ENCODE data around the gene SALL3. TPM values are rescaled to one million over a fixed set of nuclear protein-coding genes. Genes with fewer than 3 reads are reported as not detected.

SALL3 gene
- total RNA-seq, 4 donors from 2014 or later = 0.16 TPM; not detected in 3

DNA sequence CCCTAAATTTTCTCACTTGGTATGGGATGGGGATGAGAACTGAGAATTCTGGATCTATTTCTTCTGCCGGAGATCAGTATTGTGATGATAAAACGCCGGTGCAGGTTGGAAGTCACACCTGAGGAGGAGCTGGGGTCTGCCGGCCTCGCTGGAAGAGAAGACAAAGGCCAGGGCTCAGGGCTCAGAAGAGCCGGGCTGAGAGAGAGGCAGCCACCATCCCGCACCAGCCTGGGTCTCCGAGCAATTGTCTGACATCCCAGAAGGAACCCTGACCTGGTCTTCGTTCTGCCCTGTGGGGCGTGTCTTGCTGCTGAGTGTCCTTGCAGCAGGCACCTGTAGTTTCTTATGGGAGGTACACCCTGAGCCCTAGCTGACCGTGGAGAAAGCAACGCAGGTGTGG, 31.4 kb upstream of the SALL3 start:
- H3K4me1 ChIP-seq = no peaks in the 10 kb centered on the region
- no peaks in the 10 kb centered on the region for H3K27me3 ChIP-seq
- TF ChIP-seq EP300 (IDR thresholded peaks at IDR 0.05; ENCODE audit: low read depth) (no peak), POLR2A (IDR thresholded peaks at IDR 0.05) (no peak), POLR2AphosphoS5 (IDR thresholded peaks at IDR 0.05) (no peak)
- TF ChIP-seq, protein P1, sequence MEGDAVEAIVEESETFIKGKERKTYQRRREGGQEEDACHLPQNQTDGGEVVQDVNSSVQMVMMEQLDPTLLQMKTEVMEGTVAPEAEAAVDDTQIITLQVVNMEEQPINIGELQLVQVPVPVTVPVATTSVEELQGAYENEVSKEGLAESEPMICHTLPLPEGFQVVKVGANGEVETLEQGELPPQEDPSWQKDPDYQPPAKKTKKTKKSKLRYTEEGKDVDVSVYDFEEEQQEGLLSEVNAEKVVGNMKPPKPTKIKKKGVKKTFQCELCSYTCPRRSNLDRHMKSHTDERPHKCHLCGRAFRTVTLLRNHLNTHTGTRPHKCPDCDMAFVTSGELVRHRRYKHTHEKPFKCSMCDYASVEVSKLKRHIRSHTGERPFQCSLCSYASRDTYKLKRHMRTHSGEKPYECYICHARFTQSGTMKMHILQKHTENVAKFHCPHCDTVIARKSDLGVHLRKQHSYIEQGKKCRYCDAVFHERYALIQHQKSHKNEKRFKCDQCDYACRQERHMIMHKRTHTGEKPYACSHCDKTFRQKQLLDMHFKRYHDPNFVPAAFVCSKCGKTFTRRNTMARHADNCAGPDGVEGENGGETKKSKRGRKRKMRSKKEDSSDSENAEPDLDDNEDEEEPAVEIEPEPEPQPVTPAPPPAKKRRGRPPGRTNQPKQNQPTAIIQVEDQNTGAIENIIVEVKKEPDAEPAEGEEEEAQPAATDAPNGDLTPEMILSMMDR (IDR thresholded peaks at IDR 0.05) = no peak
- in situ Hi-C loops (cut with MboI; ENCODE audit: low pct_ligation_motif_present in 1 of 4, low pct_unique_long_range_greater_than_20kb in 1 of 4, low sequenced_read_pairs in 3 of 4) (no loop called here), intact Hi-C loops (cut with DNase I; ENCODE audit: low total_unique reads) (no loop called here)
- H3K36me3 ChIP-seq = no peaks in the 10 kb centered on the region
- no peak for DNase-seq
- H3K27ac ChIP-seq = no peak overlapping the region
- no peak overlapping the region for H3K4me3 ChIP-seq
- WGBS, 2 donors (ENCODE audit: low coverage in 1 of 2) = 50 to 62% methylated on average over 2 to 12 of the region's 12 CpGs
- H3K9me3 ChIP-seq = no peaks in the 10 kb centered on the region

DNA sequence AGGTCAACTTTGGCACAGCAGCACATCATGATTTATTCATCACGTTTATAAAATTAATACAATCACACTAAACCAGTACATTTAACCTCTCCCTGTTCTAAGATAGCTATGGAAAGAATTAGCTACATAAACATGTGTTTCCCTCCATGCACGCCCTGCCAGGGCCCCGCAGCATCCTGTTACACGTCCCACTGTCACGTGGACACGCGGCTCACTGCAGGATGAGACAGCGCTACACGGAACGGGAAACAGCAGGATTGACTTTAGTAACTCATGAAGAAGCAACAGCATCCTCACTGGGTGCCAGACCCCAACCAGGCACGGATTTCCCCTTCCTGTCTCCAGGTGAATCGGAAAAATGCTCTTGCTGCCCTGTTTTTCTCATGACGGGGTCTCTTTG, 30.9 kb upstream of the SALL3 start:
- Histone ChIP-seq H3K27me3 (no peaks in the 10 kb centered on the region), H3K36me3 (no peaks in the 10 kb centered on the region), H3K27ac (no peak overlapping the region), H3K9me3 (no peaks in the 10 kb centered on the region), H3K4me3 (no peak overlapping the region), H3K4me1 (no peaks in the 10 kb centered on the region)
- 55 to 78% methylated on average over 2 to 13 of the region's 13 CpGs for WGBS, 2 donors (ENCODE audit: low coverage in 1 of 2)
- intact Hi-C loops (cut with DNase I; ENCODE audit: low total_unique reads) (no loop called here), in situ Hi-C loops (cut with MboI; ENCODE audit: low pct_ligation_motif_present in 1 of 4, low pct_unique_long_range_greater_than_20kb in 1 of 4, low sequenced_read_pairs in 3 of 4) (no loop called here)
- TF ChIP-seq POLR2AphosphoS5 (IDR thresholded peaks at IDR 0.05) (no peak), POLR2A (IDR thresholded peaks at IDR 0.05) (no peak), EP300 (IDR thresholded peaks at IDR 0.05; ENCODE audit: low read depth) (no peak)
- TF ChIP-seq, protein P1 (IDR thresholded peaks at IDR 0.05) = no peak
- no peak for DNase-seq

DNA sequence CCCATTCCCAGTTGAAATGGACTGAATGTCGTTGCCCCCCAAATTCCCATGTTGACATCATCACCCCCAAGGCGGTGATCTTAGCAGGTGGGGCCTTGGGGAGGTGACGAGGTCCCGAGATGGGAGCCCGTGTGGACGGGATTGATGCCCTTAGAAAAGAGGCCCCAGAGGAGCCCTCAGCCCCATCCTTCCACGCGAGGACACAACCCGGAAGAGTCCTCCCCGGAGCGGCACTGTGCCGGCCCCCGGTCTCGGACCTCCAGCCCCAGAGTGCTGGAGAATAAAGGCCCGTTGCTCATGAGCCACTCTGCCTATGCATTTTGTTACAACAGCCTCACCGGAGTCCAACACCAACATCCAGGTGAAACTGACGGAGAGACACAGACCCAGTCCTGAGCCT, 30.4 kb upstream of the SALL3 start:
- Histone ChIP-seq H3K36me3 (no peaks in the 10 kb centered on the region), H3K27me3 (no peaks in the 10 kb centered on the region), H3K4me1 (no peaks in the 10 kb centered on the region), H3K27ac (no peak overlapping the region), H3K9me3 (no peaks in the 10 kb centered on the region), H3K4me3 (no peak overlapping the region)
- DNase-seq = no peak
- in situ Hi-C loops (cut with MboI; ENCODE audit: low pct_ligation_motif_present in 1 of 4, low pct_unique_long_range_greater_than_20kb in 1 of 4, low sequenced_read_pairs in 3 of 4) = no loop called here
- intact Hi-C loops (cut with DNase I; ENCODE audit: low total_unique reads) = no loop called here
- TF ChIP-seq POLR2A (IDR thresholded peaks at IDR 0.05) (no peak), POLR2AphosphoS5 (IDR thresholded peaks at IDR 0.05) (no peak), EP300 (IDR thresholded peaks at IDR 0.05; ENCODE audit: low read depth) (no peak)
- TF ChIP-seq, protein P1 (IDR thresholded peaks at IDR 0.05) = no peak
- WGBS, 2 donors (ENCODE audit: low coverage in 1 of 2) = 90% methylated on average over 17 of the region's 17 CpGs; no CpG with 5 or more reads in 1 of the 2 donors

DNA sequence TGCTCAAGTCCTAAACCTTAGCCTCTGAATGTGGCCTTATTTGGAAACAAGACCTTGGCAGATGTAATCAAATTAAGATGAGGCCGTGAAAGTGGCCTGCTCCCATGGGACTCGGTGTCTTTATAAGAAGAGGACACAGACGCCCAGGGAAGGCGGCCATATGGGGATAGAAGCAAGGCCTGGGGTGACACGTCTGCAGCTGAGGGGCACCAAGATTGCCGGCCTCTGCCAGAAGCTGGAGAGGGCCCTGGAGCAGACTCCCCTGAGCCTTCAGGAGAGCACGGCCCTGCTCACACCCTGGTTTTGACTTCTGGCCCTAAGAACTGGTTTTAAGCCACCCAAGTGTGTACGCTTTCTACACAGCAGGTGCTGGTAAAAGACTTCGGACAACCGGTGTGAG, 29.2 kb upstream of the SALL3 start:
- intact Hi-C loops (cut with DNase I; ENCODE audit: low total_unique reads) = no loop called here
- no peaks in the 10 kb centered on the region for H3K27me3 ChIP-seq
- H3K4me1 ChIP-seq = no peaks in the 10 kb centered on the region
- no peaks in the 10 kb centered on the region for H3K9me3 ChIP-seq
- TF ChIP-seq POLR2A (IDR thresholded peaks at IDR 0.05) (no peak), EP300 (IDR thresholded peaks at IDR 0.05; ENCODE audit: low read depth) (no peak), POLR2AphosphoS5 (IDR thresholded peaks at IDR 0.05) (no peak)
- TF ChIP-seq, protein P1 (IDR thresholded peaks at IDR 0.05) = no peak
- H3K4me3 ChIP-seq = no peak overlapping the region
- no peak overlapping the region for H3K27ac ChIP-seq
- no peak for DNase-seq
- H3K36me3 ChIP-seq = no peaks in the 10 kb centered on the region
- in situ Hi-C loops (cut with MboI; ENCODE audit: low pct_ligation_motif_present in 1 of 4, low pct_unique_long_range_greater_than_20kb in 1 of 4, low sequenced_read_pairs in 3 of 4) = no loop called here
- 81% methylated on average over 10 of the region's 10 CpGs; no CpG with 5 or more reads in 1 of the 2 donors for WGBS, 2 donors (ENCODE audit: low coverage in 1 of 2)
